KMS-11 (cell line): ENCODE data around the gene FAM3B.

Source experiments
- H2AFZ ChIP-seq: fragments of 200-600 bp; sonication (generic); 2 replicates; pipeline ENCODE4 v1.6.1; 2016; ENCODE audit warnings: antibody characterized with exemption, mixed run types, low read depth
- H3K27ac ChIP-seq: fragments of 200-600 bp; sonication (generic); 2 replicates; pipeline ENCODE4 v1.6.1; 2016; ENCODE audit warnings: mild to moderate bottlenecking, mixed run types
- H3K27me3 ChIP-seq: fragments of 200-600 bp; sonication (generic); 2 replicates; pipeline ENCODE4 v1.6.1; 2017; ENCODE audit warnings: mild to moderate bottlenecking, low read depth, mixed run types, moderate library complexity; ENCODE audit not compliant: insufficient read depth
- H3K36me3 ChIP-seq: fragments of 200-600 bp; sonication (generic); 2 replicates; pipeline ENCODE4 v1.6.1; 2017; ENCODE audit warnings: mild to moderate bottlenecking, mixed run types; ENCODE audit not compliant: insufficient read depth
- H3K4me1 ChIP-seq: fragments of 200-600 bp; sonication (generic); 2 replicates; pipeline ENCODE4 v1.6.1; 2016; ENCODE audit warnings: mild to moderate bottlenecking, low read depth, mixed run types; ENCODE audit not compliant: poor library complexity, severe bottlenecking
- H3K4me2 ChIP-seq: fragments of 200-600 bp; sonication (generic); 2 replicates; pipeline ENCODE4 v1.7.0; 2016; ENCODE audit warnings: mild to moderate bottlenecking, mixed run types
- H3K4me3 ChIP-seq: fragments of 200-600 bp; sonication (generic); IDR thresholded peaks from 2 replicates; pipeline ENCODE4 v1.6.1; 2017; ENCODE audit warnings: low read depth, low read length, mixed read lengths; ENCODE audit not compliant: insufficient read depth
- H3K79me2 ChIP-seq: fragments of 200-600 bp; sonication (generic); 2 replicates; pipeline ENCODE4 v1.6.1; 2016; ENCODE audit warnings: low read depth, mixed run types; ENCODE audit not compliant: insufficient read depth
- H3K9ac ChIP-seq: fragments of 200-600 bp; sonication (generic); 2 replicates; pipeline ENCODE4 v1.6.1; 2016; ENCODE audit warnings: mild to moderate bottlenecking, mixed run types
- H4K20me1 ChIP-seq: fragments of 200-600 bp; sonication (generic); 2 replicates; pipeline ENCODE4 v1.6.1; 2016; ENCODE audit warnings: mild to moderate bottlenecking, mixed run types; ENCODE audit not compliant: insufficient read depth
- TF ChIP-seq, protein P1 (sequence below): fragments of 200-600 bp; sonication (generic); conservative IDR thresholded peaks from 2 replicates; pipeline ENCODE4 v1.6.1; 2017; ENCODE audit warnings: low read depth, mild to moderate bottlenecking, antibody characterized with exemption, low read length, moderate library complexity, mixed read lengths

The FAM3B gene

DNA sequence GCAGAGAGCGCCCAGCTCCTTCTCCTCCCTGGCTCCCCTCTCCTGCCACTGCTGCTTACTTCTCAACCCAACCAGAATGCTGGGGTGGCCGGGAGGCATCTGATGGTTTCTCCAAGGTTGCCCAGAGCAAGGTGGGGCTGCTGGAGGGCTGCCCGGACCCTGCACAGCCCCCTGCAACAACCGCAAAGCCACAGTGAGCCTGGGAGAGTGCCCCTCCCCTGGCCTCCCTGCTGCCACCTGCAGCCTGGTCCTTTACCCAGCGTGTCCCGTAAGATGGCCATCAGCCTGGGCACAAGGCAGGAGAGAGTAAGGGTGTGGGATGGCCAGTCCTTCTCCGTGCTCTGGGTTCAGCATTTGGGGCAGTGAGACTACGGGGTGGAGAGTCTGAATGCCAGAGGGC, 62.2 kb downstream of the FAM3B start:
- Histone ChIP-seq H3K4me1 (no peaks in the 10 kb centered on the region), H3K36me3 (no peaks in the 10 kb centered on the region), H3K27ac (no peak overlapping the region), H4K20me1 (no peaks in the 10 kb centered on the region), H3K4me2 (no peak overlapping the region), H2AFZ (no peak overlapping the region; the same call in 1 of the 2 replicates), H3K4me3 (no peak overlapping the region), H3K79me2 (no peaks in the 10 kb centered on the region), H3K9ac (no peak overlapping the region), H3K27me3 (no peaks in the 10 kb centered on the region)
- TF ChIP-seq, protein P1, sequence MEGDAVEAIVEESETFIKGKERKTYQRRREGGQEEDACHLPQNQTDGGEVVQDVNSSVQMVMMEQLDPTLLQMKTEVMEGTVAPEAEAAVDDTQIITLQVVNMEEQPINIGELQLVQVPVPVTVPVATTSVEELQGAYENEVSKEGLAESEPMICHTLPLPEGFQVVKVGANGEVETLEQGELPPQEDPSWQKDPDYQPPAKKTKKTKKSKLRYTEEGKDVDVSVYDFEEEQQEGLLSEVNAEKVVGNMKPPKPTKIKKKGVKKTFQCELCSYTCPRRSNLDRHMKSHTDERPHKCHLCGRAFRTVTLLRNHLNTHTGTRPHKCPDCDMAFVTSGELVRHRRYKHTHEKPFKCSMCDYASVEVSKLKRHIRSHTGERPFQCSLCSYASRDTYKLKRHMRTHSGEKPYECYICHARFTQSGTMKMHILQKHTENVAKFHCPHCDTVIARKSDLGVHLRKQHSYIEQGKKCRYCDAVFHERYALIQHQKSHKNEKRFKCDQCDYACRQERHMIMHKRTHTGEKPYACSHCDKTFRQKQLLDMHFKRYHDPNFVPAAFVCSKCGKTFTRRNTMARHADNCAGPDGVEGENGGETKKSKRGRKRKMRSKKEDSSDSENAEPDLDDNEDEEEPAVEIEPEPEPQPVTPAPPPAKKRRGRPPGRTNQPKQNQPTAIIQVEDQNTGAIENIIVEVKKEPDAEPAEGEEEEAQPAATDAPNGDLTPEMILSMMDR: no peak

- H3K9ac ChIP-seq: no peak overlapping the region
- H2AFZ ChIP-seq: no peak overlapping the region
- TF ChIP-seq, protein P1: no peak
- no peaks in the 10 kb centered on the region for H3K27me3 ChIP-seq
- H4K20me1 ChIP-seq: no peaks in the 10 kb centered on the region
- no peaks in the 10 kb centered on the region for H3K4me1 ChIP-seq
- no peak overlapping the region for H3K4me2 ChIP-seq
- H3K27ac ChIP-seq: no peak overlapping the region
- H3K79me2 ChIP-seq: no peaks in the 10 kb centered on the region
- H3K36me3 ChIP-seq: no peaks in the 10 kb centered on the region
- no peak overlapping the region for H3K4me3 ChIP-seq
Measured at GRCh38 chr21:41379901-41380300, 63.3 kb downstream of the FAM3B start.

GRCh38 chr21:41381731-41382130, 65.1 kb downstream of the FAM3B start:
- TF ChIP-seq, protein P1: no peak
- Histone ChIP-seq H3K9ac (no peak overlapping the region), H3K36me3 (no peaks in the 10 kb centered on the region), H3K4me1 (no peaks in the 10 kb centered on the region), H3K4me3 (no peak overlapping the region), H3K27me3 (no peaks in the 10 kb centered on the region), H2AFZ (no peak overlapping the region), H3K4me2 (no peak overlapping the region), H4K20me1 (no peaks in the 10 kb centered on the region), H3K79me2 (no peaks in the 10 kb centered on the region), H3K27ac (no peak overlapping the region)

DNA sequence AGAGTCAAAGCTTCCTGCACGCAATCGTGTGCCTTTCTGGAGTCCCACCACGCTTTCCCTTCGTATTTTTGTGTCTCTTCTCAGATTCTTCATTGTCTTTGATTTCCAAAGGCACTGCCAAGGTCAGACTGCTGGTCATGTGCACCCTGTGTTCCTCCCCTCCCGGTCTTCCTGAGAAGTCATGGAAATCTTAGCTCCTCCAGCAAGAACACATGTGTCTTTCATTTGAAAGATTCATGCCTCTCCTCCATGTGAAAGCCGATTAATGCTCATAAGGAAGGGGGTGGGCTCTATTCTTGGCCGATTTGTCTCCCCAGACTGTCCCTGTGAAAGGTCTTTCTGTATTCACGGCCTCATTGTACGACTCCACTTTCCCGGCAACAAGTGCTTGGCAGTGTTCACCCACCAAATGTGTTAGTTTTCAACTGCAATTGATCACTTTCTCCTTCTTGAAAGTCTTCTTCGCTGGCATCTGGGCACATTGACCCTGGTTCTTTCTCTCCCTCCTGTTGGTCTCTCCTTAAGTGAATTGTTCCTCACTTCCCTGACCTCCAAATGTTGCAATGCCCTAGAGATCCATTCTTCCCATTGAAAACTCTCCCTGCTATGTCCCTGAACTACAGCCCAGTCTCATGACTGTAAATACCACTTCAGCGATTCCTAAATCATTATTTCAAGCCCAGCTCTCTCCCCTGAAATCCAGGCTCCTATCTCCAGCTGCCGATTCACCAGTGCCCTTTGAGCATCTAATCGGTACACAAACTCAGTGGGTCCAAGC, 70.6 kb downstream of the FAM3B start:
- H3K9ac ChIP-seq: no peak overlapping the region
- no peaks in the 10 kb centered on the region for H3K27me3 ChIP-seq
- H3K79me2 ChIP-seq: no peaks in the 10 kb centered on the region
- H3K4me2 ChIP-seq: no peak overlapping the region
- H3K36me3 ChIP-seq: no peaks in the 10 kb centered on the region
- H2AFZ ChIP-seq: no peak overlapping the region
- H3K27ac ChIP-seq: no peak overlapping the region
- no peak overlapping the region for H3K4me3 ChIP-seq
- H4K20me1 ChIP-seq: no peaks in the 10 kb centered on the region
- no peaks in the 10 kb centered on the region for H3K4me1 ChIP-seq
- TF ChIP-seq, protein P1: no peak
